GM21825 (cell line): ENCODE measurements around the gene CNPY3.
"Not testable (repeated sequence)": the region's sequence is repeated elsewhere in the genome, so short reads cannot be mapped to it uniquely, and the experiment has no call there.

Source experiments
- ATAC-seq: cut with Tn5 transposase; IDR thresholded peaks from one replicate; pipeline ENCODE4 v1.9.1; 2021; ENCODE audit warnings: mild to moderate bottlenecking, moderate library complexity; ENCODE audit not compliant: unreplicated experiment

The CNPY3 gene

GRCh38 chr6:42914546-42914945 is 14.7 kb upstream of the CNPY3 start:
- ATAC-seq = no peak

GRCh38 chr6:42915732-42916131 is 13.5 kb upstream of the CNPY3 start, which contains the start of gene PTCRA:
Gene PTCRA, plus strand, starts transcription at chr6:42916053. Its CDS starts 17 bp downstream, at chr6:42916070.
- no peak for ATAC-seq

GRCh38 chr6:42916288-42916687 is 13.0 kb upstream of the CNPY3 start:
- ATAC-seq = no peak

DNA sequence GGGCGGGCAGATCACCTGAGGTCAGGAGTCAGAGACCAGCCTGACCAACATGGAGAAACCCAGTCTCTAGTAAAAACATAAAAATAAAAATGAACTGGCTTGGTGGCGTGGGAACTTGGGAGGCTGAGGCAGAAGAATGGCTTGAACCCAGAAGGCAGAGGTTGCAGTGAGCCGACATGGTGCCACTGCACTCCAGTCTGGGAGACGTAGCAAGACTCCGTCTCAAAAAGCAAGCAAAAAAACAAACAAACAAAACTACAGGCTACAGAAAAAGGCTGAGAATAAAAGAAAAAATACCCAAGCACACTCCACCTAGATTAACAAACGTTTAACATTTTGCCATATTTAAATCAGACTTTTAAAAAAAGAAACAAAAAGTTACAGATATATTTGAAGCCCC is 7.5 kb upstream of the CNPY3 start:
- no peak for ATAC-seq

- ATAC-seq = no peak
Observed at GRCh38 chr6:42923666-42924065, 5.6 kb upstream of the CNPY3 start.

- no peak for ATAC-seq
Observed at GRCh38 chr6:42925248-42925857, 3.9 kb upstream of the CNPY3 start.

DNA sequence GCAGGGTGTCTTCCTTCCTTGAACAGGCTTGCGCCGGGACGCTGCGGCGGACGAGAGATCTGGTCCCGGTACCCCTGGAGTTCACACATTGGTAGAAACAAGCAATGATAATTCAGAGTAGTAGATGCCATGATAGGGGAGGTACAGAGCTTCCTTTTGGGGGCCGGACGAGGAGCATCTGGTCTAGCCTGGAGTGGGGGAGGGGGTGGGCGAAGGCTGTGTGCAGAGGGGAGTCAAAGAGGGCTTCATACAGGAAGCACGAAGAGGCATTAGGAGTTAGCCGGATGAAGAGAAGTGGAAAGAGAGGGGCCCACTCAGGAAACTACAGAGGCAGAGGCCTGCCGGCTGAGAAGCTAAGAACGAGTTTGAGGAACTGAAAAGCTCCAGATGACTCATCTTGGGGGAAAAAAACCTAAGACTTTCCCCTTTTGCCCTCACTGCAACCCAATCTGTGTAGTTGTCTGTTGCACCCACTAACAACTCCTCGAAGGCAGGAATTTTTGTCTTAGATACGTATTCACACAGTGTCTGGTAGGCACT is 611 bp downstream of the CNPY3 start:
- ATAC-seq = peak; percentile 52

- ATAC-seq = no peak
Observed at GRCh38 chr6:42932412-42932811, 3.1 kb downstream of the CNPY3 start.

GRCh38 chr6:42933205-42933604 is 3.9 kb downstream of the CNPY3 start:
- ATAC-seq = no peak

GRCh38 chr6:42935322-42935721 is 6.0 kb downstream of the CNPY3 start:
- ATAC-seq = no peak

DNA sequence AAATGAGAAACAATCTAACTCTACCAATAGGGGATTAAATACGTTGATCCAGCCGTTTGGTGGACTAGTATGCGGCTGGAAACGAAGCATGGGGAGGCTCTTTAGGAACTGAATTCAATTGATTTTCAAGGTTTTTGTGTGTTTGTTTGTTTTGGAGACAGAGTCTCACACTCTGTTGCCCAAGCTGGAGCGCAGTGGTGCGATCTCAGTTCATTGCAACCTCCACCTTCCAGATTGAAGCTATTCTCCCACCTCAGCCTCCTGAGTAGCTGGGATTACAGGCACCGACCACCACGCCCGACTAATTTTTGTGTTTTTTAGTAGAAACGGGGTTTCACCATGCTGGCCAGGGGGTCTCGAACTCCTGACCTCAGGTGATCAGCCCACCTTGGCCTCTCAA is 7.1 kb downstream of the CNPY3 start:
- ATAC-seq = no peak

DNA sequence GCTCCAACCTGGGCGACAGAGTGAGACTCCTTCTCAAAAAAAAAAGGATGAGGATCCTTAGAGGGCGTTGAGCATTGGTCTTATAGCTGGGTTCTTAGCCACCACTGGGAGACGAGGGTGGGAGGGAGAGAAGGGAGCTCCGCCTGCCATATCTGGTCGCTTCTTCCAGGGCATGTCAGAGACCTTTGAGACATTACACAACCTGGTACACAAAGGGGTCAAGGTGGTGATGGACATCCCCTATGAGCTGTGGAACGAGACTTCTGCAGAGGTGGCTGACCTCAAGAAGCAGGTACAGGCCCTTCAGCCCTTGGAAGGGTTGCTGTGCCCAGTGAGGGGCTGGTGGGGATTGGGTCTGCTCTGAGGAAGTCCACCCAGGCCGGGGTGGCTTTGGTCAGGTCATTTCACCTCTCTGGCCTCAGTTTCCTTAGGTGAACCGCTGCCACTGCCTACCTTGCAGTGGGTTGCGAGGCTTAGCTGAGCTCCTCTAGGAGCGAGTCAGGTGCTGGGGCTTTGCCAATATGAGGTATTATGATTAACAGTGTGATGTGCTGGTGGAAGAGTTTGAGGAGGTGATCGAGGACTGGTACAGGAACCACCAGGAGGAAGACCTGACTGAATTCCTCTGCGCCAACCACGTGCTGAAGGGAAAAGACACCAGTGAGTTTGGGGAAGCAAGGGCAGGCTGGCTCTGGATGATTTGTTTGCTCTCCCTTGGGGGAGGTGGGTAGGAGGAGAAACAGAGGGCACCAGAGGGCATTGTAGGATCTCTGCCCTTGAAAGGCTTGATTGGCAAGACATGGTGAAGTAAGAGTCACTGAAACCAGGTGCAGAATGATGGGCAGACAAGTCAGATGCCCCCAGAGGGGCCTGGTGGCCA is 8.5 kb downstream of the CNPY3 start:
- ATAC-seq = no peak

DNA sequence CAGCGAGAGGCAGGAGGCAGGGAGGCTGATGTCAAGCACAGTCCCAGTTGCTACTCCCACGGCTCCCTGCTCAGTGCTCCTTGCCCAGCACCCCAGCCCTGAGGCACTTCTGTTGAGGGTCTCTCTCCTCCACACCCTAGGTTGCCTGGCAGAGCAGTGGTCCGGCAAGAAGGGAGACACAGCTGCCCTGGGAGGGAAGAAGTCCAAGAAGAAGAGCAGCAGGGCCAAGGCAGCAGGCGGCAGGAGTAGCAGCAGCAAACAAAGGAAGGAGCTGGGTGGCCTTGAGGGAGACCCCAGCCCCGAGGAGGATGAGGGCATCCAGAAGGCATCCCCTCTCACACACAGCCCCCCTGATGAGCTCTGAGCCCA is 9.1 kb downstream of the CNPY3 start:
- ATAC-seq = no peak

DNA sequence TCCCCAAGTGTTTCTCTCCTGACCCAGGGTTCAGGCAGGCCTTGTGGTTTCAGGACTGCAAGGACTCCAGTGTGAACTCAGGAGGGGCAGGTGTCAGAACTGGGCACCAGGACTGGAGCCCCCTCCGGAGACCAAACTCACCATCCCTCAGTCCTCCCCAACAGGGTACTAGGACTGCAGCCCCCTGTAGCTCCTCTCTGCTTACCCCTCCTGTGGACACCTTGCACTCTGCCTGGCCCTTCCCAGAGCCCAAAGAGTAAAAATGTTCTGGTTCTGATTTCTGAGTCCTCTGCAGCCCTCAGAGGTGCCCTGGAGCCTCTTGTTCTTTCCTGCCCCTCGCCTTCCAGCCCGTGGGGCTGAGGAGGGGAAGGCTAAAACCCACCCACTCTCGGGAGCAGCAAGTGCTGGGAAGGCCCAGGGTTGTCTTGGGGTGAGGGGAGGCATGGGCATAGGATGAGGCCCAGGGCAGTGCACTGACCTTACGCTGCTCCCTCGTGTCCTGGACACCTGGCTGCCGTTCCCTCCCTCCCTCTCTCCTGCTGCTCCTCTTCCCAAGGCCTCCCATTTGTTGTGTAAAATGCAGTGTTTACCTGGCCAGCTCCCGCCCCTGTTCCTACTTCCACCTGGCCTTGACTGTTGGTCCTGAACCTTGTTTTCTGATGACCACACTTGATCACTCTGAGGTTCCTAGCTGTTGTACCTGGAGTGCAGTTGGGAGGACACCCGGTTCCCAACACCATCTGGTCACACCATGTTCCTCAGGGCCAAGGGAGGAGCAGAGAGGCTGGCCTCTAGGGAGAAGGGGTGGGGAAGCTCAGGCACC is 9.9 kb downstream of the CNPY3 start:
- ATAC-seq = no peak

- ATAC-seq = no peak
Observed at GRCh38 chr6:42939810-42940167, 10.5 kb downstream of the CNPY3 start.

- no peak for ATAC-seq
Observed at GRCh38 chr6:42940493-42941045, 11.3 kb downstream of the CNPY3 start.

DNA sequence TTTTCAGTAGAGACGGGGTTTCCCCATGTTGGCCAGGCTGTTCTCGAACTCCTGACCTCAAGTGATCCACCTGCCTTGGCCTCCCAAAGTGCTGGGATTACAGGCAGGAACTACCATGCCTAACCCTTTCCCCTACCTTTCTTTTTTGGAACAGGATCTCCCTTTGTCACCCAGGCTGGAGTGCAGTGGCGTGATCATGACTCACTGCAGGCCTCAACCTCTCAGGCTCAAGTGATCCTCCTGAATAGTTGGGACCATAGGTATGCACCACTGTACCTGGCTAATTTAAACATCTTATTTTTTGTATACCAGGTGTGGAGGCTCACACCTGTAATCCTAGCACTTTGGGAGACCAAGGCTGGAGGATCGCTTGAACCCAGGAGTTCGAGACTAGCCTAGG is 12.1 kb downstream of the CNPY3 start:
- not testable (repeated sequence) for ATAC-seq

DNA sequence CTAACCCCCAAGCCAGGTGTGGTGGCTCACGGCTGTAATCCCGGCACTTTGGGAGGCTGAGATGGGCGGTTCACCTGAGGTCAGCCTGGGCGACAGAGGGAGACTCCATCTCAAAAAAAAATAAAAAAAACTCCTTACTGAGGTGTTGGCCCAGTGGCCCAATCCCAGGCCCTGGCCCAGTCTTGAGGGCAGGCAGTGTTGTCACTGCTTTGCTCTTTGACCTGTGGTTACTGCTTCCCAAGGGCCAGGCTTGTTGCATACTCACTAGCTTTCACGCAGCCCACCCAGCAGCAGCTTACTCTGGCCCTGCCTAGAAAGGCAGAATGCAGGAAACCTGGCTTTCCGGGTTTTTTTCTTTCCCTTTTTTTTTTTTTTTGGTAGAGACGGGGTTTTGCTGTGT is 13.2 kb downstream of the CNPY3 start:
- ATAC-seq = no peak

DNA sequence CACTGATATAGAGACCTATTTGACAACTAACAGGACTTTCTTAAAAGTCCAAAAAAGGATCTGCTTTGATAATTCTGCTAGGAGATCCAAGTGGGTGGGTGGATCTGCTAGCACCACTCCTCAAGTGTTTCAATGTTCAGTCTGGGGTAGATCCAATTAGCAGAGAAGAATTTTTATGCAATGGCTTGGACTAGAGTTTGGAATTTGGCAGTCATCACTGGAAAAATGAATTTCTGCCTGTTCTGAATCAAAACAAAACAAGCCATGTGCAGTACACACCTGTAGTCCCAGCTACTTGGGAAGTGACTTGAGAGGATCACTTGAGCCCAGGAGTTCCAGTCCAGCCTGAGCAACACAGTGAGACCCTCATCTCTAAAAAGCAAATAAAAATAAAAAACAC is 18.7 kb downstream of the CNPY3 start:
- ATAC-seq = no peak

GRCh38 chr6:42952389-42952788 is 23.1 kb downstream of the CNPY3 start:
- ATAC-seq = no peak

GRCh38 chr6:42954405-42954804 is 25.1 kb downstream of the CNPY3 start:
- not testable (repeated sequence) for ATAC-seq
